ACHN (cell line): ENCODE results near the gene GRM2.
"Not testable (repeated sequence)": the region's sequence is repeated elsewhere in the genome, so short reads cannot be mapped to it uniquely, and the experiment has no call there.

ENCODE experiments used
- DNase-seq: peaks from one replicate; pipeline ENCODE4 v3.0.0-alpha.2; 2015
- in situ Hi-C: cut with HindIII; loops from 2 replicates; pipeline ENCODE4 v1.10.0; 2017; ENCODE audit warnings: low sequenced_read_pairs, low pct_ligation_motif_present, low pct_unique_long_range_greater_than_20kb

Gene GRM2

GRCh38 chr3:51750878-51751277 lies 44.0 kb downstream of the GRM2 start:
- in situ Hi-C loops = no loop called here

GRCh38 chr3:51751287-51751686 lies 44.4 kb downstream of the GRM2 start:
- in situ Hi-C loops = no loop called here
- DNase-seq = no peak

More at GRCh38 chr3:51750878-51751277, 44.0 kb downstream of the GRM2 start:
- no peak for DNase-seq

GRCh38 chr3:51753763-51754750 lies 47.2 kb downstream of the GRM2 start:
- DNase-seq, in situ Hi-C loops: not testable (repeated sequence)

GRCh38 chr3:51759203-51759602 lies 52.3 kb downstream of the GRM2 start:
- in situ Hi-C loops = no loop called here
- DNase-seq = no peak
